HG02870 (cell line): ENCODE data around the gene IBA57.
"Not testable (repeated sequence)": the region's sequence is repeated elsewhere in the genome, so short reads cannot be mapped to it uniquely, and the experiment has no call there.

Experiments
- ATAC-seq: cut with Tn5 transposase; IDR thresholded peaks from one replicate; pipeline ENCODE4 v1.9.1; 2021; ENCODE audit warnings: mild to moderate bottlenecking, moderate library complexity; ENCODE audit not compliant: unreplicated experiment

The IBA57 gene

GRCh38 chr1:228210712-228211530 lies 45.3 kb downstream of the IBA57 start:
- ATAC-seq = no peak

GRCh38 chr1:228211531-228212414 lies 46.2 kb downstream of the IBA57 start:
- no peak for ATAC-seq

- no peak for ATAC-seq
Observed at GRCh38 chr1:228212415-228212965, 46.9 kb downstream of the IBA57 start.

GRCh38 chr1:228212966-228213844 lies 47.6 kb downstream of the IBA57 start:
- peak; percentile 86 for ATAC-seq

- no peak for ATAC-seq
Observed at GRCh38 chr1:228213917-228214808, 48.6 kb downstream of the IBA57 start.

GRCh38 chr1:228214921-228215662 lies 49.5 kb downstream of the IBA57 start:
- ATAC-seq = no peak

GRCh38 chr1:228215663-228216116 lies 50.1 kb downstream of the IBA57 start:
- ATAC-seq = no peak

GRCh38 chr1:228216371-228217320 lies 51.0 kb downstream of the IBA57 start:
- ATAC-seq = no peak

GRCh38 chr1:228217551-228218344 lies 52.1 kb downstream of the IBA57 start:
- no peak for ATAC-seq

- ATAC-seq = no peak
Observed at GRCh38 chr1:228218513-228219244, 53.1 kb downstream of the IBA57 start.

GRCh38 chr1:228219245-228219961 lies 53.8 kb downstream of the IBA57 start:
- ATAC-seq = no peak

- ATAC-seq = no peak
Observed at GRCh38 chr1:228219962-228220780, 54.6 kb downstream of the IBA57 start.

- ATAC-seq = not testable (repeated sequence)
Observed at GRCh38 chr1:228221097-228221496, 55.5 kb downstream of the IBA57 start.

GRCh38 chr1:228222548-228222947 lies 56.9 kb downstream of the IBA57 start:
- no peak for ATAC-seq
